Hematopoietic multipotent progenitor cell treated with erythropoietin and hydrocortisone succinate and interleukin-3 and kit ligand, for 15 days (in vitro differentiated cells): ENCODE results near the gene KDM3A.

Source experiments
- DNase-seq: peaks from one replicate; pipeline ENCODE4 v3.0.0-alpha.2; 2015; ENCODE audit warnings: low spot score

The KDM3A gene, protein sequence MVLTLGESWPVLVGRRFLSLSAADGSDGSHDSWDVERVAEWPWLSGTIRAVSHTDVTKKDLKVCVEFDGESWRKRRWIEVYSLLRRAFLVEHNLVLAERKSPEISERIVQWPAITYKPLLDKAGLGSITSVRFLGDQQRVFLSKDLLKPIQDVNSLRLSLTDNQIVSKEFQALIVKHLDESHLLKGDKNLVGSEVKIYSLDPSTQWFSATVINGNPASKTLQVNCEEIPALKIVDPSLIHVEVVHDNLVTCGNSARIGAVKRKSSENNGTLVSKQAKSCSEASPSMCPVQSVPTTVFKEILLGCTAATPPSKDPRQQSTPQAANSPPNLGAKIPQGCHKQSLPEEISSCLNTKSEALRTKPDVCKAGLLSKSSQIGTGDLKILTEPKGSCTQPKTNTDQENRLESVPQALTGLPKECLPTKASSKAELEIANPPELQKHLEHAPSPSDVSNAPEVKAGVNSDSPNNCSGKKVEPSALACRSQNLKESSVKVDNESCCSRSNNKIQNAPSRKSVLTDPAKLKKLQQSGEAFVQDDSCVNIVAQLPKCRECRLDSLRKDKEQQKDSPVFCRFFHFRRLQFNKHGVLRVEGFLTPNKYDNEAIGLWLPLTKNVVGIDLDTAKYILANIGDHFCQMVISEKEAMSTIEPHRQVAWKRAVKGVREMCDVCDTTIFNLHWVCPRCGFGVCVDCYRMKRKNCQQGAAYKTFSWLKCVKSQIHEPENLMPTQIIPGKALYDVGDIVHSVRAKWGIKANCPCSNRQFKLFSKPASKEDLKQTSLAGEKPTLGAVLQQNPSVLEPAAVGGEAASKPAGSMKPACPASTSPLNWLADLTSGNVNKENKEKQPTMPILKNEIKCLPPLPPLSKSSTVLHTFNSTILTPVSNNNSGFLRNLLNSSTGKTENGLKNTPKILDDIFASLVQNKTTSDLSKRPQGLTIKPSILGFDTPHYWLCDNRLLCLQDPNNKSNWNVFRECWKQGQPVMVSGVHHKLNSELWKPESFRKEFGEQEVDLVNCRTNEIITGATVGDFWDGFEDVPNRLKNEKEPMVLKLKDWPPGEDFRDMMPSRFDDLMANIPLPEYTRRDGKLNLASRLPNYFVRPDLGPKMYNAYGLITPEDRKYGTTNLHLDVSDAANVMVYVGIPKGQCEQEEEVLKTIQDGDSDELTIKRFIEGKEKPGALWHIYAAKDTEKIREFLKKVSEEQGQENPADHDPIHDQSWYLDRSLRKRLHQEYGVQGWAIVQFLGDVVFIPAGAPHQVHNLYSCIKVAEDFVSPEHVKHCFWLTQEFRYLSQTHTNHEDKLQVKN (N-terminal part only)

DNA sequence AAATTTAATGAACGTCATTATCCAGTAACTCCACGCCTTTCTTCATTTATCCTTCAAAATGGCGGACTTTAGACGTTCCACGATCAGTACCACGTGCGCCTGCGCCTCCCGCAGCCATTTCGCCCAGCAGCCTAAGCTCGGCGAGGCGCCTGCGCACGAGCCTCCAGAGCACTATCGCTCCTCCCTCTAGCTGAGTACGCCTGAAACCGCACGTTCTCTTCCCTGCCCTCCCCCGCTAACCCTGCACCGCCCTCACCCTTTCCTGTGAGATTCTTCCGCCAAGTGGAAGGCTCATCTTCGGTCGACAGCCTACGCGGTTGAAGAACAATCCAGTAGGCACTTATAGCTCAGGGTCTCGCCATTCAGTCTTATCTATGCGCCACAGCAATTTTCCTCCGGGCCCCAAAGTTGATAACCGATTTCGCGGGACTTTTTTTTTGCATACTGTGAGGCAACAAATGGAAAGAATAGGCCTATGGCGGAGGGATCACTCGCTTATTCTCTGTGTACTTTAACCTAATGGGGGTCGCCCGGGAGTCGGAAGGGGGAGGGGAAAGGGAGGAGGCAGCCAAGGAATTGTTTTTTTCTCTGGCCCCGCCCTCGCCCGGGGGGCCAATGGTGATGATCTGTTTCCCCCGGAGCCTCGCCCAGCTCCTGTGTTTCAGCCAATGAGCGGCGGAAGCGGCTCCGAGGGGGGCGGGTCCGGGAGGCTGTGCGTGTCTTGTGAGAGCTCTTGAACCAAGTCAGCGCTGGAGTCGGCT lies at the start of gene KDM3A:
TSS of gene KDM3A (plus strand) at position 741 of the 761 bp plus-strand sequence. CDS start 677 bp downstream, outside the sequence.
- DNase-seq, result peak; percentile 99

DNA sequence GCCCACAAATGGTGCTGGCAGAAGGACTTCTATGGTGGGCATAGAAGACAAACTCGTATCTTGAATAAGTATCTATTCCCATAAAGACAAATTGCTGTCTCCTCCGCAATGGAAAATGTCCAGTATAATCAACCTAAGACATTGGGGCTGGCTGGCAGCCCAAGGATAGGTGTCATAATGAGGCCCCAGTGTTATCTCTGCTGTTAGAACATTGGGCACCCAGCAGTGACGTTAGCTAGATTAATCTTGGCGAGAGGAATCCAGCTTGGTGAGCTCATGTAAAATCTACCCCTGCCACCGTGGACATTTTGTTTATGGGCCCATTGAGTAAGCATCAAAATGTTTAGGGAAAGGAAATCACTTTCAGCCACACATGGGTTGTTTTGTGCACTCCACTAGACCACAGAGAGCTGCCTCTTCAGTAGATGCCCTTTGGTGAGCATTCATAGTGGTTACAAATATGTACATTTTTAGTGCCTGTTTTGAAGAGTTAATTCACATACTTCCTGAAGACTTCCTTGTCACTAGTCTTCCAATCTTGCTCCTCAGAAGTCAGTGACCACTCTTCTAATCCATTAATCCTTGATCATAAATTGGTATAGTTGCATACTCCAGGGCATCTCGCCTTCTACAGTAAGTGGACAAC lies 48.2 kb upstream of the KDM3A start:
- no peak for DNase-seq

DNA sequence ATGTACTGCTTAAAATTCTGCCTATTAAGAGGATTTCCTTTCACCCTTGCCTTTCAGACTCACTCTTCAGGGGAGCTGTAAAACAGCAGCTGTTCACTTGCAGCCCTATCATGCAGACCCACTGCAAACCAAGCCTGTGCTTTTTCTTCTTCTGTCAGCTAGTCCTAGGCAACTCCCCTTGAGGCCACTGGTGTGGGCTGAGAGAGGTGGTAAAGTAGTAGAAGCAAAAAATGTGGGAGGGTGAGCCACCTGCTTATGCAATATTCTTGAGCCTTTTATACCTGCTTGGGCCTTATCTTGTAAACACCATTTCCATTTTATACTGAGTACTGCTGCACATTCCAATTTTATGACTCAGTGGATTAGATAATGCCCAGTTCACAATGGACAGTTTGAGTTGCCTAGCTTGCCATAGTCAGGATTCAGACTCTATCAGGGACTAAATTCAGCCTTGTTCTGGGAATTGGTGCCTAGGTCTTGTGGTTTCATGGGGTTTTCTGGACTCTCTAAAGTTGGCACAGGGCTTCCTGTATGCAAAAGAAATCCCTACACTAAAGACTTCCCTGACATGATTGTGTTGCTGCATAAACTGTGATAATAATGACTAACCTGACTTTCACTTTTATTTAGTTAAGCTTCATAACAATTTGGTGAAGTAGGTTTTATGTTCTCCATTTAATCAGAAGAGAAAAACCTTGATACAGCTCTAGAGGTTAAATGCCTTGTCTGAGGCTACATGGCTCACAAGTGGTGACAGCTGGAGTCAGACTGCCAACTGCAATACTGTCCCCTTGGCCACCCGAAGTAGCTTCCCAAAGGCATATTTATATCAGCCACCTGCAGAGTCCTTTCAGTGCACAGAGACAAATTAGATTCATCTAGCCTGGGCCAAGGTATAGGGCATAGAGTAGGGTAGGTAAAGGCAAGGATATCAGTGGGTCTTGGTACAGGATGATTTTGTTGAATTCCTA lies 47.4 kb upstream of the KDM3A start:
- no peak for DNase-seq

DNA sequence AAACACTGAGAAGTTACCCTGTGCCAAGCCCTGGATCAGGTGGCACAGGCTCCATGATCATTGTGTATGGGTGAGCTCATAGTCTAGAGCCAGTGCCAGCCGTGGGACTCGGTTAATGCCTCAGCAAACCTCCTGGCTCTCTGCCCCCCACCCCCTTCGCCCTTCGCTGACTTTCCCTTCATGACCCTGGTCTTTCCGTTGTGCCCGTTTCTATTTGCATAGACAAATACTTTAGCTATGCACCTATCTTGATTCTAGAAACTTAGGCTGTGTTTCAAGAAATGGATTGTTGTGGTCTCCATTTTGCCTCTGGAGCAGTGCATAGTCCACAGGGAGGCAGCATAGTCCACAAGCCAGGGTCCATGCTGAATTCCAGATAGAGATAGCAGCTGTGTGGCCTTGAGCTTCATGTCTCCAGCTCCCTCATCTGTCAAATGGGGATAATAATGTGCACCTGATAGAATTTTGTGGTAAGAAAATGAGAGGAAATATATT lies 44.8 kb upstream of the KDM3A start:
- peak; percentile 30 for DNase-seq

DNA sequence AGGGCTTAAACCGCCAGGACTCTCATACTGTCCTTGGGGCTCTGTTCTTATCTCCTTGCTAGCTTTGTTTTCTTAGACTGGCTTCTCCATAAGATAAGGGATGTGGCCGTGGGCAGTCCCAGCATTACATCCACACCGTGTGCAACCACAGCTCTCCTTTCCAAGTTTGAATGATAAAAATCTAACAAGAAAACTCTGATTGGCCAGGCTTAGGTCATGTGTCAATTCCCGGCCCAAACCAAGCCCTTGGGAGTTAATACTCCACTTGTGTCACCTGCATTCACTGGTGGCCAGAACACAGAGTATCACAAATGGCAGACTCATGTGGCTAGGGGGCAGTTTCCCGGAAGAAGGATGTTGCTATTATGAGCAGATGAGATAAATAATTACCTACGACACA lies 43.2 kb upstream of the KDM3A start:
- no peak for DNase-seq

DNA sequence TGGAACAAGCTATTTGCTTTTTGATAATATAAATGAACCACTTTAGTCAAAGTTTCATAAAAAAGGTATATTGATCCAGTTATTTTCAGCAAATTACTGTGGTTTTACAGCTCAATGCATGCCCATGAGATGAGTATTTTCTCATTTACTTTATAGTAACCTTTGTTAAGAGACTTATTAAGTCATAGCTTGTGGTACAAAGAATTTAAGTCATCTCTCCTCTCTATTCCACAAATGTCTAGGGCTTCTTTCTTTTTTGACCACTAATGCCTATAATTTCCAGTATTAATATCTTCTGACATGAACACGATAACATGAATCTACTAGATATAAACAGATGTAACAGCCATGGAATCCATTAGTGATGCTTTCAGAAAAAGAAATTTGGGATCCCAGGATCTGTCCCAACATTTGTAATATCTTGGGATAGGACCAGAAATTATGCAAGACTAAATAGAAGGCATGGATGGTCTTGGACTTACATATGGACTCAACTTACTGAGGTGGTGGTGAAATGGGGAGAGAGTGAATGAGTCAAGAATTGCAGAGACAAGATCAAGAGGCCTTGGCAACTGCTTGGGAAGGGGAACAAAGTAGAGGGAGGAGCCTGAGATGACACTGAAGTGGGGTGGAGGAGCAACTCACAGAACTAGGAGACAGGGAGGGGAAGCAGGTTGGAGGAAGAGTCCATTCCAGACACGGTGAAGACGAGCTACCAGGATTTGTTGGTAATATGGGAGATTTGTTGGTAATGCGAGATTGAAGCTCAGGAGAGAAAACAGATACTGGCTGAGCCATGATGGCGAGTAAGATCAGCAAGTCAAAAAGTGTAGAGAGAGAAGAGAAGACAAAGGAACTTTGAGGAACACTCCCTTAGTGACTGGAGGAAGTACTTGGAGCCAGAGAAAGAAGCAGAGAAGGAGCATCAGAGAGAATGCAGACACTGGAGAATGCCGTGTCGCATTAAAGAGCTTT lies 42.4 kb upstream of the KDM3A start:
- no peak for DNase-seq

DNA sequence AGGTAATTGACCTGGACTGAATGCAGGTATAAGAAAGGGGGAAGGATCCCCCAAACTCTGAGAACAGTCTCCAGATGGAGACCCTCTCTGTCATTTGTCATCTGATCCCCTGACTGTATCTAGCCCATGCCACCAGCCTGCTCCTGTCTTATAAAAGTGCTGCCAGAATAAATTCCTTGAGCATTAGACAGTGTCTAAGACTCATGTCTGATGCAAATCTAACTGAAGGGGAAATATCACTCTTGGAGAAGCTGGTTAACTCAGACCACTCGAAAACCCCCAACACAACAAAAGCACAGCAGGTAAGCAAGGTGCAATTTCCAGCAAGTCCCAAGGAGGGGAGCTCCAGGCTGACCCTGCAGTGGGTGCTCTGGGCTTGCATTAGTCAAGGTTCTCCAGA lies 40.9 kb upstream of the KDM3A start:
- no peak for DNase-seq

DNA sequence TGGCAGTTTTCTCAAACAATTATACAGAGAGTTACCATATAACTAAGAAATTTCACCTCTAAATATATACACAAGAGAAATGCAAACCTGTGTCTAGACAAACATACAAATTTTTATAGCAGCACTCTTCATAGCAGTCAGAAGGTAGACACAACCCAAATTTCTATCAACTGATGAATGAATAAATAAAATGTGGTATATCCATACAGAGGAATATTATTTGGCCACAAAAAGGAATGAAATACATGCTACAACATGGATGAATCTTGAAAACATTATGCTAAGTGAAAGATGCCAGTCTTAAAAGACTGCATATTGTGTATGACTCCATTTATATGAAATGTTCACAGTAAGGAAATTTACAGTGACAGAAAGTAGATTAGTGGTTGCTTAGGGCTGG lies 30.6 kb upstream of the KDM3A start:
- no peak for DNase-seq

DNA sequence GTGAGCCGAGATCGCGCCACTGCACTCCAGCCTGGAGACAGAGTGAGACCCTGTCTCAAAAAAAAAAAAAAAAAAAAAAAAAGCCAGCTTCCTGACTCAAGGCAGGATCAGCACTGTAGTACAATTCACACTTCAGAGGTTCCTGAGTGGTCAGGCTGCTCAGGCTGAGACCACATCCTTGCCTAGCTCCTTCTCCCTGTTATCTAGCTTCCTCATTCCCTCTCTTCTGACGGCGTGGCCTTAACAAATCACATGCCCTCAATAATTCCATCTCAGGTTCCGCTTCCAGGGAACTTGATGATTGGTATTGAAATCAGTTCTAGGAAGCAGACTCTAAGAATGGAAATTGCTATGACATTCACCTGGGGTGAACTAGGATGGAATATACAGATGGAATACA lies 29.8 kb upstream of the KDM3A start:
- no peak for DNase-seq

DNA sequence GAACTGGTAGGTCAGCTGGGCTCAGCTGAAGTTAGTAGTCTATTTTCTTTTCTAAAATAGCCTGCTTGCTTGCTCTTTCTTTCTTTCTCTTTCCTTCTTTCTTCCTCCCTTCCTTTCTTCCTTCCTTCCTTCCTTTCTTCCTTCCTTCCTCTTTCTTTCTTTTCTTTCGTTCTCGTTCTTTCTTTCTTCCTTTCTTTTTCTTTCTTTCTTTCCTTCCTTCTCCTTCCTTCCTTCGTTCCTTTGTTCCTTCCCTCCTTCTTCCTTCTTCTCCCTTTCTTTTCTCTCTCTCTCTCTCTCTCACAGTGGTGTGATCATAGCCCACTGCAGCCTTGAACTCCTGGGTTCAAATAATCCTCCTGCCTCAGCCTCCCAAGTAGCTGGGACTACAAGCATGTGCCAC lies 29.2 kb upstream of the KDM3A start:
- no peak for DNase-seq

DNA sequence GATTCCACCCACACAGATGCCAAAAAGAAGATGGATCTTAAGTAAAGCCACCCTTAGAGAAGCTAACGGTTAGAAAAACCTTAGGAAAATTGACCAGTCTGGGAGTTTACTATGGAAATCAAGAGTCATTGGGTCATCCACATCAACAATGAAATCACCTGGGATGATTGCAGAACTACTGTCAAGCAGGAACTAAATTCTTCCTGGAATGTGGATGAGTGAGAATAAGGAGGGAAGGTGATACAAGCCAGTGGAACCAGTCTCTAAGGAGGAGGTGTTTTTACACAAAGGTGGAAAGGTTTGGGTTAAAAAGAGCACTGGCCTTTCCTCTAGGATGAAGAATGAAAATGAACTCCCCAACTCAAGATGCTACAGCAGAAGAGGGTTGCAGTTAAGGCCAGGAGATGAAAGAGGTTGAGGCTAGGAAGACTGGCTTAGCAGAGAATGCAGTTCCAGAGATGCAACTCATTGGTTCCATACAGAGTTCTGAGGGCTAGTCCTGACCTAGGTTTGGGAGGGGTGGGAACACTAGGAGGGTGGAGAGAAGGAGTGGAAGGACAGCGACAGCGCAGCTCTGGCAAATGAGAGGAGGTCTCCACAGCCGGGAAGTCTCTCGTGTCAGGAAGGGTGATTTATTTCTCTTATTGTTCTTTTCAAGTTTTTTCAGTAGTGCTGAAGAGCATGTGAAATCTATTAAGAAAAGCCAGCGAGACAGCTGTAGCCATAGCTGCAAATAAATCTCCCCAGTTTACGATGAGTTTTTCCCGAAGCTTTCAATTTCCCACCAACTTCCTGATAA lies 27.7 kb upstream of the KDM3A start:
- no peak for DNase-seq

DNA sequence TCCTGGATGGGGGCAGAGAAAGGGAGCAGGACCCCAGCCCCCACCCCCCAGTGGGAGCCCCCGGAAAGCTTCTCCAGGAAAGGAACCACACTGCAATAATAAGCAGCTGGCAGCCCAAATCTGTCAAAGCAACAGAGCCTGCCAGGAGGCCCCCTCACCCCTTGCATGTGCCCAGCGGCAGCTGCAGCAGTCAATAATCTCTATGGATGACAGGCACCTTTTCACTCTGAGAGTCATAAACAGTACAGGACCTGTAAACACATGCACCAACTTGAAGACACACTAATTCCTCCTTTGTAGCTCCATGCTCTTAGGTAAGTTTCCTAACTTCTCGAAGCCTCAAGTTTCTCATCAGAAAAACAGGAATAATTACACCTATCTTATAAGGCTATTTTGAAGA lies 26.2 kb upstream of the KDM3A start:
- DNase-seq, result no peak

DNA sequence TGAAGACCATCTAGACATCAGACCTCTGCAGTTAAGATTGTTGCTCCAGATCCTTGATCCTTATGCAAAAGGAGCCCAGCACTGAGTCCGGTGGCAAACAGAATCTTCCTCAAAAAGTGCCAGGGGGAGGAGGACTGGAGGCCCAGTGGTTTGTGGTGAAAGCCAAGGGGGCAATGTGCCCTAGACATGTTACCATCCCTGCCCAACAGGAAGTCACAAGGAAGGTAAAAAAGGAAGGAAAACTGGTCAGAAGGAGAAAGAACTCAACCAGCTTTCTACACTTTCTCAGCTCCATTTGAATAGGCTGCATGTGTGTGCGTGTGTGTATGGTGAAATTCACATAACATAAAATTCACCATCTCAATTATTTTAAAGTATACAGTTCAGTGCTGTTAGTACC lies 25.0 kb upstream of the KDM3A start:
- no peak for DNase-seq

DNA sequence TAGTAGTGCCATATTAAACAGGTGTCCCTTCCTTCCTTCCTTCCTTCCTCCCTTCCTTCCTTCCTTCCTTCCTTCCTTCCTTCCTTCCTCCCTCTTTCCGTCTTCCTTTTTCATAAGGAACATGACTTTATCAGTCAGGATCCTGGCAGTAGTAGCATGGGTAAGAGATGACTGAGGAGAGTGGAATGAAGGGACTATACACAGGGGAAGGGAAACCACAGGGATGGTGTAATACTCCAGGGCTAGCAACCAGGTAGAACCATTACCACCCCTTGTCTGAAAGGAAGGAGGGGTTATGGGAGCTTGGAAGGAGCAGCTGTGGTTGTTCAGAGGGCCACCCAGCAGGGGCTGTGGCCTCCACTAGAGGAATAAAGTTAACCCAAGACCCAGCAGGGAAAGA lies 23.2 kb upstream of the KDM3A start:
- no peak for DNase-seq

DNA sequence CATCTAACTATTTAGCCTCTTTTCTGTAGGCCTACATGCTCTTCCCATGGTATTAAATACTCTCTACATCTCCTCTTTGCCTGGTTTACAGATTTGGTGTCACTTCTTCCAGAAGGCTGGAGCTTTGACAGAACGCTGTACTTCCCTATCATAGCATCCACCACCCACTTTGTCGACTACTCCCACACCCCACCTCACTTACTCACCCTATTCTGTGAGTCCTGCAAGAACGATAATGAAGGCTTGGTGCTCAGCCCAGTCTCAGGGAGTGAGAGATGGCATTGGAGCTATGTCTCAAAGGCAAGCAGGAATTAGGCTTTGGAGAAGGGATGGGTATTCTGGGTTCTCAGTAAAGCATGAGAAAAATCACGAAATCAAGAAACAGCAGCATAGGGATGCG lies 20.3 kb upstream of the KDM3A start:
- DNase-seq, result no peak

DNA sequence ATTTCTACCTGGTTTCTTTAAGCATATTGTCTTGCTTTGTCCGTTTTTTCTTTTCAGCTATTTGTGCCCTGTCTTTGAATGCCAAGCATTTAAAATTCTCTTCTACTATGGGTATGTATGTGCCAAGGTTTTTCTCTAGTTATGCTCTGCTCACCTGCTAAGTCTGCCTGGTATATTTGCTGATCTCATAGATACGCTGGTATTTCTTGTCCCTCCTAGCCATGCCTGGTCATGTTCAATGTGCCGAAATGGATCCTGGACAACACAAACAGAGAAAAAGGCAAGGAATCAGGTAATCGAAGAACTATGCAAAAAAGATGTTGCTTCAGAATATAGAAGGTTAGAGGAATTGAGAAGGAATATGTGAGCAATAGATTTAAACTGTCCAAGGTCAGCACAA lies 14.9 kb upstream of the KDM3A start:
- no peak for DNase-seq

DNA sequence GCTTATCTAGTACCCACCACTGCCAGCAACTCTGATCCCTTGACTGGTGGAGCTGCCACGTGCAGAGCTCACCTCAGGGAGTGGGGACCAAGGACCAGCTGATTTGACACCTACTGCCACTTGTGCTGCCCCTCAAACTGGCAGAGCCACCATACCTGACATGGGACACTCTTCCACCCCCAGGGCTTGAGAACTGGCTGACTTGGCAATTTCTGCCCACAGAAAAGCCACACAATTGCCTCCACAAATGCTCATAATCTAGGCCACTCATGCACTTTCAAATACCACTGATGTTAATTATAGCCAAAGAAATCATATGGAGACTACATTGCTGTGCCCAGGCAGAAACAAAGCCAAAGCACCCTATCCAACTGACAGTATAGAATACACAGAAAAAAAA lies 11.8 kb upstream of the KDM3A start:
- DNase-seq, result no peak

DNA sequence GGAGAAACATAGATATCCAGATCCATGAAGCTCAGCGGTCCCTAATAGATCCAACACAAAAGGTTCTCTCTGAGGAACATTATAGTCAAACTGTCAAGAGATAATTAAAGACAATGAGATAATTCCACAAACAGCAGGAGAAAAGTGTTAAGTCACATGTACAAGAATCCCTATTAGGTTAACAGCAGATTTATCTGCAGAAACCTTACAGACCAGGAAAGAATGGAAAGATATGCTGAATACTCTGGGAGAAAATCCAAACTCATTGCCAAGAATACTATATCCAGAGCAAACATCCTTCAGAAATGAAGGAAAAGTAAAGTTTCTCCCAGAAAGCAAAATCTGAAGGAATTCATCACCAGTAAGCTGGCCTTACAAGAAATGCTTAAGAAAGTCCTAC lies 10.8 kb upstream of the KDM3A start:
- no peak for DNase-seq
